Amniotic stem cell (primary cell): ENCODE measurements around the gene FCSK.

Source experiments
- DNase-seq: peaks from one replicate; lab custom pipeline; 2025; lab: John Stamatoyannopoulos, UW

The FCSK gene

GRCh38 chr16:70455910-70456309, 1.5 kb downstream of the FCSK start:
- DNase-seq = no peak

GRCh38 chr16:70457446-70458166, 3.2 kb downstream of the FCSK start:
- DNase-seq = no peak

GRCh38 chr16:70460737-70461261, 6.4 kb downstream of the FCSK start:
- no peak for DNase-seq

- no peak for DNase-seq
Measured at GRCh38 chr16:70463235-70463634, 8.8 kb downstream of the FCSK start.

- DNase-seq = no peak
Measured at GRCh38 chr16:70465999-70466804, 11.8 kb downstream of the FCSK start.

GRCh38 chr16:70466805-70467076, 12.3 kb downstream of the FCSK start:
- no peak for DNase-seq

- DNase-seq = no peak
Measured at GRCh38 chr16:70467113-70467512, 12.7 kb downstream of the FCSK start.

GRCh38 chr16:70467608-70468007, 13.2 kb downstream of the FCSK start:
- no peak for DNase-seq

GRCh38 chr16:70468776-70469525, 14.6 kb downstream of the FCSK start:
- DNase-seq = no peak

GRCh38 chr16:70470141-70470926, 15.9 kb downstream of the FCSK start:
- no peak for DNase-seq

GRCh38 chr16:70470927-70471341, 16.5 kb downstream of the FCSK start:
- no peak for DNase-seq

- DNase-seq = no peak
Measured at GRCh38 chr16:70472786-70473433, 18.5 kb downstream of the FCSK start.

GRCh38 chr16:70473446-70474319, 19.3 kb downstream of the FCSK start:
- no peak for DNase-seq

- no peak for DNase-seq
Measured at GRCh38 chr16:70474320-70475053, 20.1 kb downstream of the FCSK start.

- DNase-seq = no peak
Measured at GRCh38 chr16:70475054-70475871, 20.9 kb downstream of the FCSK start.

- no peak for DNase-seq
Measured at GRCh38 chr16:70476272-70477020, 22.1 kb downstream of the FCSK start.

GRCh38 chr16:70478169-70478568, 23.8 kb downstream of the FCSK start:
- DNase-seq = no peak

GRCh38 chr16:70478912-70479341, 24.5 kb downstream of the FCSK start:
- no peak for DNase-seq
